Upper lobe of left lung (tissue), 6 donors: Measurements from ENCODE around the gene LRBA. TPM values are rescaled to one million over a fixed set of nuclear protein-coding genes. Genes with fewer than 3 reads are reported as not detected.

Experiments
- ATAC-seq, 2 donors: fragments of 200-7000 bp; cut with Tn5 transposase; one replicate each; pipeline ENCODE4 v1.9.1; 2022; ENCODE audit warnings: mild to moderate bottlenecking in 2 of 2, moderate library complexity in 2 of 2; ENCODE audit not compliant: low FRiP score in 2 of 2
- DNase-seq, 2 donors: peaks; one replicate each; pipeline ENCODE4 v3.0.0-alpha.2; 2019 to 2020
- H3K27ac ChIP-seq, 4 donors: fragments of 200-600 bp; sonication (generic); one replicate each; pipeline ENCODE4 v1.5.1; 2016 to 2019
- H3K27me3 ChIP-seq, 4 donors: fragments of 200-600 bp; sonication (generic); one replicate each; pipeline ENCODE4 v1.5.1; 2017 to 2019
- H3K36me3 ChIP-seq, 4 donors: fragments of 200-600 bp; sonication (generic); one replicate each; pipeline ENCODE4 v1.5.1; 2016 to 2019
- H3K4me1 ChIP-seq, 4 donors: fragments of 200-600 bp; sonication (generic); one replicate each; pipeline ENCODE4 v1.5.1; 2018 to 2019
- H3K4me3 ChIP-seq, 4 donors: fragments of 200-600 bp; sonication (generic); one replicate each; pipeline ENCODE4 v1.5.1; 2017 to 2019; ENCODE audit warnings: mild to moderate bottlenecking in 2 of 4, moderate library complexity in 1 of 4
- H3K9me3 ChIP-seq, 4 donors: fragments of 200-600 bp; sonication (generic); one replicate each; pipeline ENCODE4 v1.5.1; 2018 to 2019
- CTCF ChIP-seq, 6 experiments: fragments of 450-650 bp in 4 of 6; fragments of 200-600 bp in 2 of 6; sonication (generic) in 2 of 6; IDR thresholded peaks; one replicate each; pipeline ENCODE4 v1.5.1; 2016 to 2019; ENCODE audit warnings: antibody characterized with exemption in 6 of 6
- EP300 ChIP-seq, 4 donors: sonication (generic); formaldehyde crosslinking; IDR thresholded peaks; one replicate each; pipeline ENCODE4 v1.5.1; 2017; ENCODE audit warnings: antibody characterized with exemption in 4 of 4, control low read depth in 2 of 4
- POLR2A ChIP-seq, 4 donors: fragments of 450-650 bp; IDR thresholded peaks; one replicate each; pipeline ENCODE4 v1.5.1; 2016 to 2017; ENCODE audit warnings: antibody characterized with exemption in 4 of 4, mild to moderate bottlenecking in 2 of 4
- POLR2AphosphoS5 ChIP-seq, 2 donors: sonication (generic); formaldehyde crosslinking; IDR thresholded peaks; one replicate each; pipeline ENCODE4 v1.5.1; 2017; ENCODE audit warnings: antibody characterized with exemption in 2 of 2
- WGBS, 2 donors: methylation state at CpG; one replicate each; pipeline ENCODE4 v1.1.5; 2017 to 2018; 5-methylcytosine and 5-hydroxymethylcytosine counted together
- total RNA-seq, 6 donors: library from RNA; depleted of rRNA in 4 of 6; stranded (reverse); fragments of >200 nt in 4 of 6; gene quantifications; one replicate each; pipeline versions ENCODE4 v1.1.0 to v1.2.1, GENCODE V29; 2016 to 2021
- donor health status: DM: no; HTN: no; CAD: no; lungs with moderate emphysema.
- donor health status: DM: no; HTN: yes; CAD: no; lungs with severe emphysema.

Gene LRBA
- total RNA-seq, 6 donors from 2014 or later: 34.7 to 139 (median 56.4) TPM

GRCh38 chr4:150943126-150943525 is 72.0 kb downstream of the LRBA start:
- Histone ChIP-seq H3K9me3 (no peaks in the 10 kb centered on the region), H3K4me1 (no peaks in the 10 kb centered on the region), H3K4me3 (no peak overlapping the region), H3K27me3 (no peaks in the 10 kb centered on the region), H3K36me3 (no peaks in the 10 kb centered on the region), H3K27ac (no peak overlapping the region)
- ATAC-seq (no peak), DNase-seq (no peak)
- no peak for TF ChIP-seq POLR2A (IDR thresholded peaks at IDR 0.05)
- TF ChIP-seq CTCF (IDR thresholded peaks at IDR 0.05): no peak
- TF ChIP-seq EP300 (IDR thresholded peaks at IDR 0.05): no peak
- no peak for TF ChIP-seq POLR2AphosphoS5 (IDR thresholded peaks at IDR 0.05)

GRCh38 chr4:150942539-150942938 is 72.5 kb downstream of the LRBA start:
- no peaks in the 10 kb centered on the region for H3K27me3 ChIP-seq
- H3K9me3 ChIP-seq: no peaks in the 10 kb centered on the region
- H3K4me1 ChIP-seq: no peaks in the 10 kb centered on the region
- ATAC-seq (no peak), DNase-seq (no peak)
- TF ChIP-seq POLR2A (IDR thresholded peaks at IDR 0.05): no peak
- no peak for TF ChIP-seq POLR2AphosphoS5 (IDR thresholded peaks at IDR 0.05)
- no peak for TF ChIP-seq CTCF (IDR thresholded peaks at IDR 0.05)
- no peak for TF ChIP-seq EP300 (IDR thresholded peaks at IDR 0.05)
- no peak overlapping the region for H3K27ac ChIP-seq
- H3K36me3 ChIP-seq: no peaks in the 10 kb centered on the region
- no peak overlapping the region for H3K4me3 ChIP-seq

- TF ChIP-seq CTCF (IDR thresholded peaks at IDR 0.05): no peak
- TF ChIP-seq EP300 (IDR thresholded peaks at IDR 0.05): no peak
- TF ChIP-seq POLR2AphosphoS5 (IDR thresholded peaks at IDR 0.05): no peak
- no peak for TF ChIP-seq POLR2A (IDR thresholded peaks at IDR 0.05)
- ATAC-seq (no peak), DNase-seq (no peak)
- H3K27me3 ChIP-seq: no peaks in the 10 kb centered on the region
- no peaks in the 10 kb centered on the region for H3K36me3 ChIP-seq
- H3K4me1 ChIP-seq: no peaks in the 10 kb centered on the region
- H3K4me3 ChIP-seq: no peak overlapping the region
- H3K9me3 ChIP-seq: no peaks in the 10 kb centered on the region
- no peak overlapping the region for H3K27ac ChIP-seq
Measured at GRCh38 chr4:150940123-150940522, 75.0 kb downstream of the LRBA start.

GRCh38 chr4:150939530-150939929 is 75.6 kb downstream of the LRBA start:
- H3K27me3 ChIP-seq: no peaks in the 10 kb centered on the region
- WGBS, 2 donors: 96 to 99% methylated on average over 3 of the region's 3 CpGs
- no peaks in the 10 kb centered on the region for H3K36me3 ChIP-seq
- H3K4me1 ChIP-seq: no peaks in the 10 kb centered on the region
- ATAC-seq (no peak), DNase-seq (no peak)
- no peaks in the 10 kb centered on the region for H3K9me3 ChIP-seq
- H3K4me3 ChIP-seq: no peak overlapping the region
- no peak for TF ChIP-seq CTCF (IDR thresholded peaks at IDR 0.05)
- no peak for TF ChIP-seq EP300 (IDR thresholded peaks at IDR 0.05)
- no peak for TF ChIP-seq POLR2AphosphoS5 (IDR thresholded peaks at IDR 0.05)
- TF ChIP-seq POLR2A (IDR thresholded peaks at IDR 0.05): no peak
- H3K27ac ChIP-seq: no peak overlapping the region

GRCh38 chr4:150938873-150939499 is 76.1 kb downstream of the LRBA start:
- H3K36me3 ChIP-seq: no peaks in the 10 kb centered on the region
- no peaks in the 10 kb centered on the region for H3K27me3 ChIP-seq
- no peaks in the 10 kb centered on the region for H3K9me3 ChIP-seq
- DNase-seq: no peak
- ATAC-seq: peak in 1 of 2 donors; percentile 50
- no peaks in the 10 kb centered on the region for H3K4me1 ChIP-seq
- H3K4me3 ChIP-seq: no peak overlapping the region
- TF ChIP-seq EP300 (IDR thresholded peaks at IDR 0.05) (no peak), POLR2AphosphoS5 (IDR thresholded peaks at IDR 0.05) (no peak), CTCF (IDR thresholded peaks at IDR 0.05) (no peak), POLR2A (IDR thresholded peaks at IDR 0.05) (no peak)
- WGBS, 2 donors: 88 to 92% methylated on average over 1 of the region's 1 CpG
- H3K27ac ChIP-seq: no peak overlapping the region
